Measurements from ENCODE around the gene CYP2B6. TPM values are rescaled to one million over a fixed set of nuclear protein-coding genes. Genes with fewer than 3 reads are reported as not detected.

Gene CYP2B6
- total and polyA plus RNA-seq, 2 donors (not counting 1 experiment from before 2014, with no cell fraction given) = not detected

DNA sequence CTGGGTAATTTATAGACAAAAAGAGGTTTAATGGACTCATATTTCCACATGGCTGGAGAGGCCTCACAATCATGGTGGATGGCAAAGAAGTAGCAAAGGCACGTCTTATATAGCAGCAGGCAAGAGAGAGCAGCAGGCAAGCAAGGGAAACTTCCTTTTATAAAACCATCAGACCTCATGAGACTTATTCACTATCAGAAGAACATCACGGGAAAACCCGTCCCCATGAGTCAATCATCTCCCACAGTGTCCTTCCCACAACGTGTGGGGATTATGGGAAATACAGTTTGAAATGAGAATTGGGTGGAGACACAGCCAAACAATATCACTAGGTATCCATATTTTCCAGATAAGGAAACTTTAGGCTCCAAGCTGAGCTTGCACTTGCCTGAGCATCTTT, 9.5 kb upstream of the CYP2B6 start:
- H2AFZ ChIP-seq (ENCODE audit: low read length) = no peak overlapping the region
- DNase-seq (ENCODE audit: low read depth in 2 of 2) = no peak
- H3K79me2 ChIP-seq (ENCODE audit: control insufficient read depth, insufficient read depth, low read length) = no peaks in the 10 kb centered on the region
- no peaks in the 10 kb centered on the region for H3K36me3 ChIP-seq (ENCODE audit: control insufficient read depth, insufficient read depth, low read length)
- no peak overlapping the region for H3K9ac ChIP-seq (ENCODE audit: insufficient read depth, low read length)
- TF ChIP-seq EZH2 (IDR thresholded peaks at IDR 0.05; ENCODE audit: low read length, missing control alignments) = no peak
- TF ChIP-seq, protein P1, sequence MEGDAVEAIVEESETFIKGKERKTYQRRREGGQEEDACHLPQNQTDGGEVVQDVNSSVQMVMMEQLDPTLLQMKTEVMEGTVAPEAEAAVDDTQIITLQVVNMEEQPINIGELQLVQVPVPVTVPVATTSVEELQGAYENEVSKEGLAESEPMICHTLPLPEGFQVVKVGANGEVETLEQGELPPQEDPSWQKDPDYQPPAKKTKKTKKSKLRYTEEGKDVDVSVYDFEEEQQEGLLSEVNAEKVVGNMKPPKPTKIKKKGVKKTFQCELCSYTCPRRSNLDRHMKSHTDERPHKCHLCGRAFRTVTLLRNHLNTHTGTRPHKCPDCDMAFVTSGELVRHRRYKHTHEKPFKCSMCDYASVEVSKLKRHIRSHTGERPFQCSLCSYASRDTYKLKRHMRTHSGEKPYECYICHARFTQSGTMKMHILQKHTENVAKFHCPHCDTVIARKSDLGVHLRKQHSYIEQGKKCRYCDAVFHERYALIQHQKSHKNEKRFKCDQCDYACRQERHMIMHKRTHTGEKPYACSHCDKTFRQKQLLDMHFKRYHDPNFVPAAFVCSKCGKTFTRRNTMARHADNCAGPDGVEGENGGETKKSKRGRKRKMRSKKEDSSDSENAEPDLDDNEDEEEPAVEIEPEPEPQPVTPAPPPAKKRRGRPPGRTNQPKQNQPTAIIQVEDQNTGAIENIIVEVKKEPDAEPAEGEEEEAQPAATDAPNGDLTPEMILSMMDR (conservative IDR thresholded peaks at IDR 0.05 in 1 of 2, IDR thresholded peaks at IDR 0.05 in 1 of 2; ENCODE audit: low read depth in 1 of 2, low read length in 2 of 2) = no peak
- H3K4me3 ChIP-seq (replicated peaks in 1 of 4; ENCODE audit: control extremely low read depth in 1 of 4, insufficient read depth in 1 of 4, low read depth in 3 of 4, low read length in 4 of 4) = no peak overlapping the region
- no peaks in the 10 kb centered on the region for H3K27me3 ChIP-seq (ENCODE audit: control insufficient read depth, insufficient read depth, low read length)
- no peaks in the 10 kb centered on the region for H4K20me1 ChIP-seq (ENCODE audit: control insufficient read depth, extremely low read depth, insufficient read depth, low read length)
- no peaks in the 10 kb centered on the region for H3K4me1 ChIP-seq (ENCODE audit: control insufficient read depth, extremely low read depth, insufficient read depth, low read length)
- no peak overlapping the region for H3K27ac ChIP-seq (ENCODE audit: insufficient read depth, low read length)
- H3K9me3 ChIP-seq (ENCODE audit: control insufficient read depth, insufficient read depth, low read depth, low read length) = no peaks in the 10 kb centered on the region
- no peak overlapping the region for H3K4me2 ChIP-seq (ENCODE audit: extremely low read depth, insufficient read depth, low read length)

DNA sequence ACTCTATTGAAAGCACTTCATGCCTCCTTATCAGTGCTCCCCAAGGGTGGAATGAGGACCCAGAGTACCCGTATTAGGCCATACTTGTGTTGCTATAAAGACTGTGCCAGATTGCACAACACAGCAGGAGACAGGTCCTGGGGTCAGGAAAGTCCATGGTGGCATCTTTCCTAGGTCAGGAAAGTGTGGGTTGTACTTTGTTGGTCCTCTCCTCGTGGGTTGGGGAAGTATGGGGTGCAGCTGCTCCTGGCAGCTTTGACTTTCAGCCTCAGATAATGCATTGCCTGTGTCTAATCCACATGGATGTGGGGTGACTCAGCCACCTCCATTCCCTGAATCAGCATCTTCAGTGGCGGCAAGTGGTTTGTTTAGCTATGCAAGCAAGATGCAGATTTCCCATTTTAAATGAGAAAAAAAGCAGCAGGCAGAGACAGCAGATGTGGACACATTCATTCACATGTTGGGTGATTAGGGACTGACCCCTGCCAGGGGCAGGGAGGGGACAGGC, 8.4 kb upstream of the CYP2B6 start:
- no peaks in the 10 kb centered on the region for H4K20me1 ChIP-seq (ENCODE audit: control insufficient read depth, extremely low read depth, insufficient read depth, low read length)
- no peaks in the 10 kb centered on the region for H3K27me3 ChIP-seq (ENCODE audit: control insufficient read depth, insufficient read depth, low read length)
- H3K9me3 ChIP-seq (ENCODE audit: control insufficient read depth, insufficient read depth, low read depth, low read length) = no peaks in the 10 kb centered on the region
- no peak overlapping the region for H3K27ac ChIP-seq (ENCODE audit: insufficient read depth, low read length)
- TF ChIP-seq EZH2 (IDR thresholded peaks at IDR 0.05; ENCODE audit: low read length, missing control alignments) = no peak
- TF ChIP-seq, protein P1 (conservative IDR thresholded peaks at IDR 0.05 in 1 of 2, IDR thresholded peaks at IDR 0.05 in 1 of 2; ENCODE audit: low read depth in 1 of 2, low read length in 2 of 2) = no peak
- H3K9ac ChIP-seq (ENCODE audit: insufficient read depth, low read length) = no peak overlapping the region
- no peak overlapping the region for H2AFZ ChIP-seq (ENCODE audit: low read length)
- H3K4me1 ChIP-seq (ENCODE audit: control insufficient read depth, extremely low read depth, insufficient read depth, low read length) = no peaks in the 10 kb centered on the region
- no peaks in the 10 kb centered on the region for H3K79me2 ChIP-seq (ENCODE audit: control insufficient read depth, insufficient read depth, low read length)
- H3K36me3 ChIP-seq (ENCODE audit: control insufficient read depth, insufficient read depth, low read length) = no peaks in the 10 kb centered on the region
- DNase-seq (ENCODE audit: low read depth in 2 of 2) = peak; percentile 1 to 48
- no peak overlapping the region for H3K4me2 ChIP-seq (ENCODE audit: extremely low read depth, insufficient read depth, low read length)
- no peak overlapping the region for H3K4me3 ChIP-seq (replicated peaks in 1 of 4; ENCODE audit: control extremely low read depth in 1 of 4, insufficient read depth in 1 of 4, low read depth in 3 of 4, low read length in 4 of 4)

DNA sequence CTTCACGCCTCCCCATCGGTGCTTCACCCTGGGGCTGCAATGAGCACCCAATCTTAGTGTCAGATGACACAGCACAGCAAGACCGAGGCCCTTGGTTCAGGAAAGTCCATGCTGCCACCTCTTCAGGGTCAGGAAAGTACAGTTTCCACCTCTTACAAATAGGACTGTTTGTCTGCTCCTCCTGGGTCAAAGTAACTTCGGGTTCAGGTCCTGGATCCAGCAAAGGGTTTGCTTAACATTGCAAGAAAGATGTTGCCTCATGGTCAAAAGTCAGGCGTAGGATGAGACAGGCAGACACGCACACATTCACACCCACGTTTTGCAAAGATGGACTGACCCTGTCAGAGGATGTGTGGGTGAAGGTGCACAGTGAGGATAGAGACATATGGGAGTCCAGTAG, 1.6 kb upstream of the CYP2B6 start:
- H4K20me1 ChIP-seq (ENCODE audit: control insufficient read depth, extremely low read depth, insufficient read depth, low read length) = no peaks in the 10 kb centered on the region
- H3K4me1 ChIP-seq (ENCODE audit: control insufficient read depth, extremely low read depth, insufficient read depth, low read length) = no peaks in the 10 kb centered on the region
- H3K9ac ChIP-seq (ENCODE audit: insufficient read depth, low read length) = no peak overlapping the region
- DNase-seq (ENCODE audit: low read depth in 2 of 2) = no peak
- no peak overlapping the region for H2AFZ ChIP-seq (ENCODE audit: low read length)
- H3K4me3 ChIP-seq (replicated peaks in 1 of 4; ENCODE audit: control extremely low read depth in 1 of 4, insufficient read depth in 1 of 4, low read depth in 3 of 4, low read length in 4 of 4) = no peak overlapping the region
- H3K27ac ChIP-seq (ENCODE audit: insufficient read depth, low read length) = no peak overlapping the region
- H3K36me3 ChIP-seq (ENCODE audit: control insufficient read depth, insufficient read depth, low read length) = no peaks in the 10 kb centered on the region
- H3K79me2 ChIP-seq (ENCODE audit: control insufficient read depth, insufficient read depth, low read length) = no peaks in the 10 kb centered on the region
- no peaks in the 10 kb centered on the region for H3K9me3 ChIP-seq (ENCODE audit: control insufficient read depth, insufficient read depth, low read depth, low read length)
- no peak for TF ChIP-seq EZH2 (IDR thresholded peaks at IDR 0.05; ENCODE audit: low read length, missing control alignments)
- TF ChIP-seq, protein P1 (conservative IDR thresholded peaks at IDR 0.05 in 1 of 2, IDR thresholded peaks at IDR 0.05 in 1 of 2; ENCODE audit: low read depth in 1 of 2, low read length in 2 of 2) = no peak
- H3K27me3 ChIP-seq (ENCODE audit: control insufficient read depth, insufficient read depth, low read length) = no peaks in the 10 kb centered on the region
- H3K4me2 ChIP-seq (ENCODE audit: extremely low read depth, insufficient read depth, low read length) = no peak overlapping the region

All from fibroblast of lung (primary cell).